ENCODE data around the gene SRD5A3.

Gene SRD5A3

DNA sequence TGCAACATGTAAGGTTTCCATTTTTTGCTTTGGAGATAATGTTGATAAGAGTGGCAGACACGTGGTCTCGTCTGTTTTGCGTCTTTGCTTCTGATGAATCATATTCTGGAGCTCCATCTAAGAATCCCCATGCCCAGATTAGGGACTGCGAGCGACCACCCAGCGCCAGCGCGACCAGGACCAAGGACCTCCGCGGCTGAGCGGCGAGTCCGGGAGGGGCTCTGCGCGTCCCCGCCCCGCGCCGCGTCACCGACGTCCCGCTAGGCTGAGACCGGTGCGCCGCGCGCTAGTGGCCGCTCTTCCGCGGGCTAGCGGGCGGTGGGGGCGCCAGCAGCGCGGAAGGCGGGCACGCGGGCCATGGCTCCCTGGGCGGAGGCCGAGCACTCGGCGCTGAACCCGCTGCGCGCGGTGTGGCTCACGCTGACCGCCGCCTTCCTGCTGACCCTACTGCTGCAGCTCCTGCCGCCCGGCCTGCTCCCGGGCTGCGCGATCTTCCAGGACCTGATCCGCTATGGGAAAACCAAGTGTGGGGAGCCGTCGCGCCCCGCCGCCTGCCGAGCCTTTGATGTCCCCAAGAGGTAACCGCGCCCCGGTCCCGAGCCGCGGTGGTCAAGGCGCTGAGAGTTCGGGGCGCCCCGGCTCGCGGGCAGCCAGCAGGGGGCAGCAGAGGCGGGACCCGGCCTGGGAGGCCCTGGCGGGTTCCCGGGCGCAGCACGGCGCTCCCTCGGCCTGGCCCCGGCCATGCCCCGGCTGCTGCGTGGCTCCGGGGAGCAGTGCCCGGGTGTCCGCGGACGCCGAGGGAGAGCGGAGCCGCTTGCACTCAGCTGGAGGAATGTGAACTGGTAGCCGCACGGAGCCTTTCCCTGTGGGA, at the start of gene SRD5A3:
Gene SRD5A3 (plus strand): TSS at position 263 of the 871 bp plus-strand sequence. CDS start 95 bp downstream, at position 358.
- FAIRE-seq: no peak

- no peak for FAIRE-seq
Measured at GRCh38 chr4:55297346-55297745, 48.7 kb upstream of the SRD5A3 start.

DNA sequence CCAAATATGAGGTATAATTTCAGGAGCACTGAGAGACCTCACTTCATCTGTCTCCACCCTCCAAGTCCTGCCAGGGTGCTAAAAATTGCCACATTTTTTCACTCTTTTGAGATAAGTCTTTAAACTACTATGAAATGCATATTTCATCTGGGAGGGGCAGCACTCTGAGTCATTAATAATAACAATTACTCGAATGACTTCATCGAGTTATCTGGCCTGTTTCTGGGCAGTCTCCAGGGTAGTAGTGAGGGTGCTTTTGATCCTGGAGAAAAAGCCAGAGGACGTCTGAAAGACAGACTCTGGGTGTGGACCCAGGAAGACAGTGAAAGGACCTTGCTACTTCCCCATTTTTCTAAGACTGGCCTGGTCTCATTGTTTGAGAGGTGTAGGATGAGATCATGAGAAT, 42.3 kb upstream of the SRD5A3 start:
- FAIRE-seq: no peak

DNA sequence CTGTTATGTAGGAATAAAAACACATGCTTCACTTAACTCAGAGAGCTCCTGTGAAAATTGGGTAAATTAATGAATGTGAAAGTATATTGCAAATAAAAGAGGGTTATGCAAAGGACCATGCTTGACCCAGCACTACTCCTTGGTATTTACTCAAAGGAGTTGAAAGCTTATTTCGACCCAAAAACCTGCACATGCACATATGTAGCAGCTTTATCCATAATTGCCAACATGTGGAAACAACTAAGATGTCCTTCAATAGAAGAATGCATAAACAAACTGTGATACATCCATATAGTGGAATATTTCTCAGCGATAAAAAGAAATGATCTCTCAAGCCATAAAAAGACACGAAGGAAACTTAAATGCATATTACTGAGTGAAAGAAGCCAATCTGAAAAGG, 41.7 kb upstream of the SRD5A3 start:
- no peak for FAIRE-seq

DNA sequence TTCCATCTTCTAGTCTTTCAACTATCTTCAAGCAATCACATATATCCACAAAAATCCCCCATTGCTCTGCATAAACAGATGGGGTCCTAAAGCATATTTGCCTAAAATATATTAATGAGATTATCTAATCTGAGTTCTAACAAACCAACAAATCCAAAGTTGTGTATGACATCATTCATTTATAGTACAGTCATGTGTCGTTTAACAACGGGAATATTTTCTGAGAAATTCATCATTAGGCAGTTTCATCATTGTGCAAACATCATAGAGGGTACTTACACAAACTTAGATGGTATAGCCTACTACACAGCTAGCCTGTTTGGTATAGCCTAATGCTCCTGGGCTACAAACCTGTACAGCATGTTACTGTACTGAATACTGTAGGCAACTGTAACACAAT, 38.0 kb upstream of the SRD5A3 start:
- FAIRE-seq: no peak

- FAIRE-seq: no peak
Measured at GRCh38 chr4:55311792-55312488, 34.1 kb upstream of the SRD5A3 start.

DNA sequence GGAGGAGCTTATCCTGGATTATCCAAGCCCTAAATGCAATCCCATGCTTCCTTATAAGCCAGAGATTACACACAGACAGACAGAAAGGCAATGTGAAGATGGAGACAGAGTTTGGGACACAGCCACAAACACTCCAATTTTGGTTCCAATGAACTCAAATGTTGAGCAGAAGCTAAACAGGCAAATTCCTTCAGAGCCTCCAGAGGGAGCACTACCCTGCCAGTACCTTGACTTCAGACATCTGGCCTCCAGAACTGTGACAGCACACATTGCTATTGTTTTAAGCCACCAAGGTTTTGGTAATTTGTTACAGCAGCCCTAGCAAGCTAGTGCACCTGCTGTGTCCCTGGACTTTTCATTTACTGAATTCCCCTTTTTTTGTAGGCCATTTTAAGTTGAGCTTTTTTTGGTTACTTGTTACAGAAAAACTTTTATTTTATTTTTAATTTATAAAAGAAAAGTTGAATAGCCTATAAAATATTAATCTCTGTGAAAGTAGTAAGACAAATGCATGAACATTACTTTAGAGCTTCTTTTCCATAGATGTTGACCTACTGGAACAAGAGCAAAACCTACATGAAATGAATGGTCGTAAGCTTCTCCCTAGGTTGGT, 33.4 kb upstream of the SRD5A3 start:
- FAIRE-seq: no peak

- FAIRE-seq: no peak
Measured at GRCh38 chr4:55314141-55314820, 31.8 kb upstream of the SRD5A3 start.

- FAIRE-seq: no peak
Measured at GRCh38 chr4:55318175-55319129, 27.6 kb upstream of the SRD5A3 start.

DNA sequence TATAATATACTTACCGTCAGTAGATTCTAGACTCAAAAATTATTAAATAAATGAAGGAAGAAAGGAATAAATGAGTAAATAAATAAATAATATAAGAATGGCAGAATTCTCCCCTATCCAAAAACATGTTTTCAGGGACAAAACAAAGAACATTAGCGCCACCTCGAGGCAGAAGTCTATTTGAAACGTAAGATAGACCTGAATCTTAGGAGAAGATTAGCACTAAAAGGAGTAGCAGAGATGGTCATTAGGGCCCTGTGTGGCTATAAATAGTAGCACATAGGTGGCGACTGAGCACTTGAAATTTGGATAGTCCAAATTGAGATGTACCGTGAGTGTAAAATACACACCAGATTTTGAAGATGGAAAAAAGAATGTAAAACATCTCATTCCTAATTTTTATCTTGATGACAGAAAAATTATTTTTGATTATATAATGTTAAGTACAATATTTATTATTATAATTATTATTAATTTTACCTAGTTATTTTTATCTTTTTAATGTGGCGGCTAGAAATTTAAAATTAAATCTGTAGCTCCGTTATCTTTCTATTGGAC, 24.3 kb upstream of the SRD5A3 start:
- peak; percentile 99 for FAIRE-seq

DNA sequence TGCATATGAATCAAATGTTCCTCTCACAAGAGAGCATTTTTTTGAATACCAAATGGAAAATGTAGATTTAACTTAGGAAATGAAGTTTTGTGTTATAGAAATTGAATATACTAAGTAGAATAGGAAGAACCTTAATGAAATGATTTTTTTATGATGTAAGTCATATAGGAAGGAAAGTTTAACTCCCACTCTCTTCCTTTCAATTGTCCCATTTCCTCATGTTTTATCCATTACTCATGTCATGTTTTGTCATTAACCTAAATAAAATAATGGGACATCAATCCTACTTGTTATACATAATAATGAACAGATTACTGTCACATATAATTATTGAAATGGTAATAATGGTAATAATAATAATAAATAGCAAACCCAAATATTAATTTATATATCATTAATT, 22.7 kb upstream of the SRD5A3 start:
- FAIRE-seq: no peak

DNA sequence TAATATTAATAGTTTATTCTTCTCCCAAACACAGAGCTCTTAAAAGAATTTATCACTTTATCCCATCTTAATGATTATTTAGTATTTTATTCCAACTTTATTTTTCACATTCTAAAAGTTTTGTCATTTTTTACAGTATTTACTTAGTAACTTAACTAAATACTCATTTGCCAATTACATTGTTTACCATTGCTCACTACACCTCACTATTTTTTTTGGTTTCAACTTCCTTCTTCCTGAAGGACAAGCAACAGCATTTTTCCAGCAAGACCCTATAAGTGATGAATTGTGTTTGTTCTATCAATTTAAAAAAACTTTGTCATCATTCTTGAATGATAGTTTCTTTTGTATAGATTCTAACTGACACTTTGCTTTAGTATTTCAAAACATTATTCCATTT, 19.4 kb upstream of the SRD5A3 start:
- no peak for FAIRE-seq

DNA sequence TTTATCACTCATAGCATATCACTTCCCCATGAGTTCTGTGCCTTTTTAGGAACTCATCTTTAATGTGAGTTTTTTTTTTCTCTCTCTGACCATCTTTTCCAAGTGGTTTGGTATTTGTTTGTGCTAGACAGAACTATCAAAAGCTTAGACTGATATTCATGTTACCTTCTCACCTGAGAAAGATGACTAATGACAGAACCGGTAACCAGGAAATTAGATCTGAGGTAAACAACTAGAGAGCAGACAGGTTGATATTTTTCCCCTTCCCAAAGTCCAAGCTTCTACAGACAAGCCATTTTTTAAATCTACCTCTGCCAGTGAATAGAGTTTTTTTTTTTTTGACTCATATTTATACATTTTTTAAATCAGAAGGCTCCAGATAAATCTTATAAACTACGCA, 17.0 kb upstream of the SRD5A3 start:
- no peak for FAIRE-seq

GRCh38 chr4:55330241-55330640, 15.8 kb upstream of the SRD5A3 start:
- no peak for FAIRE-seq

DNA sequence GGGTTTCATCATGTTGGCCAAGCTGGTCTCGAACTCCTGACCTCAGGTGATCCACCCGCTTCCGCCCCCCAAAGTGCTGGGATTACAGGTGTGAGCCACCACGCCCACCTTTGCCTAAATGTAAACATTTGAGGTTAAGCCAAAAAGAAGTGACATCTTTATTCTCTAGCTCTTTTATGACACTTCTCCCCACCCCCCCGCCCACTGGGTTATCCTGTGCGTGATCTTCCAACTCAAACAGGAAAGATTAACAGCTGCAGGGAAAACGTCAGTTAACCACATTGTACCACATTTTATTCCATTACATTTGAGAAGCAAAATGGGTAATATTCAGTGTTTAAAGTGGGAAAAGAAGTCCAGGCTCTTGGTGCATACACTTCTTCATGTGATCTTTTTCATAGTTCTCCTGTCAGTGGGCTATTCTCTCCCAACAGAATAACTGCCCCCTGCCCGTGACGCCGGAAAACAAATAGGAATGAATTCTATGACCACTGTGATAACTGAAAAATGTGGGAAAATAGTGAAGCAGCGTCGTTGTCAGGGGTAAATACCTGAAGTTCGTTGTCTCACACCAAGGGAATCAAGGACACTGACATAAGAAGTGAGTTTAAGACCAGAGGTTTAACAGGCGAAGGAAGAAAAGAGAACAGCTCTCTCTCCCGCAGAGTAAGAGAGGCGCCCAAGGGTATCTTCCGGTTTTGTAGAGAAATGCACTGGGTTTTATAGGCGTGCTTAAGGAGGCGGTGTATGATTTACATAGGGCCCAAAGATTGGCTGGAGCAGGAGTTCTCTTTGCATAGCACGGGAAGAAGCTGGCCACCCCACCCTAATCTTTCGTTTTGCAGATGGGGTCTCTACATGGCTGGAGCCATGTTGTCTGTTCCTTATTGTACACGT, 9.7 kb upstream of the SRD5A3 start:
- FAIRE-seq: no peak

DNA sequence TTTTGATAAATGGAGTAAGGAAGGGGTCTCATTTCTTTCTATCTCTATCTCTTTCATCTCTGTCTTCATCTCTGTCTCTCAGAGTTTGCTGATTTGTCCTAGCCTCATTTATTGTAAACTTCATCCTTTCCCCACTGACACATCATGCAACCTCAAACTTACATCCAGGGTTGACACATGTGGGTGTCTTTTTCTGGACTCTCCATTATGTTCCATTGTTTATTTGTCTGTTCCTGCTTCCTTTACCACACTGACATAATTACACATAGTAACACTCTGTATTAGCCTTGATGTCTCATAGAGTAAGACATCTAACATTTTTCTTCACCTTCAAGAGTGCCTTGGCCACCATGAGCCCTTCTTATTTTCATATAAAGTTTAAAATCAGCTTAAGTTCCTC, 8.1 kb upstream of the SRD5A3 start:
- FAIRE-seq: no peak

DNA sequence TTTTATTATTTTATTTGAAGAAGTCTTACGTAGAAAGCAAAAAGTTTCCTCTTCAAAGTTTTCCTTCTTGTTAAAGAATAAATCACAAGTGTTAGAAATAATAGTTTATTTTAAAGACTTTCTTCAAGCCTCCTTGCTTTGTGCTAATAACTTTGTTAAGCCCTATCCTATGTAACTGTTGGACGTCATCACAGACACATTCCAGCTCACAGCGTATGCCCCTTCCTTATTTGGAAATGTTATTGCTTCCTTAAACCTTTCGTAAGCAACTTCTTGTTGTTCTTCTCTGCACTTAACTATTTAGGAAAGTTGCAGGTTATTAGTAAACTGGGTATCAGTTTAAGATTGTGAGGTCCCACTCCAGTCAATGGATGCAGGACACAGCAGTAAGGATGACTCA, 7.6 kb upstream of the SRD5A3 start:
- no peak for FAIRE-seq

GRCh38 chr4:55340266-55340665, 5.8 kb upstream of the SRD5A3 start:
- no peak for FAIRE-seq

GRCh38 chr4:55343887-55344286, 2.2 kb upstream of the SRD5A3 start:
- FAIRE-seq: no peak

DNA sequence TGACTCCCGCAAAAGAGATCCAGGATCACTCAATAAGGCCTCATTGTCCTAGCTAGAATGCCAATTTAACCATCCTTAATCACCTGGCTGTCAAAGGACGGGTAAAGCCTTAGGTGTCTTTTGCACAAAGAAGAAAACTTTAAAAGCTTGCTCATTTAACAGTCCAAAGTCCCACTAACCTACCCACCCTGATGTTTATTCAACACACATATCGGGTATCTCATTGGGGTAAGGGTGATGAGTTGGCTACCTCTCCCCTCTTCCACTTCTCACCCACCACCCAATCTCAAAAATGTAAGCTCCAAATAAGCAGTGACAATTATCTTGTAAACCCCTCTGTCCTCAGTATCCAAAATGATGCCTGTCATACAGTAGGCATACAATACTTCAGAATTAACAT, 988 bp upstream of the SRD5A3 start:
- no peak for FAIRE-seq

DNA sequence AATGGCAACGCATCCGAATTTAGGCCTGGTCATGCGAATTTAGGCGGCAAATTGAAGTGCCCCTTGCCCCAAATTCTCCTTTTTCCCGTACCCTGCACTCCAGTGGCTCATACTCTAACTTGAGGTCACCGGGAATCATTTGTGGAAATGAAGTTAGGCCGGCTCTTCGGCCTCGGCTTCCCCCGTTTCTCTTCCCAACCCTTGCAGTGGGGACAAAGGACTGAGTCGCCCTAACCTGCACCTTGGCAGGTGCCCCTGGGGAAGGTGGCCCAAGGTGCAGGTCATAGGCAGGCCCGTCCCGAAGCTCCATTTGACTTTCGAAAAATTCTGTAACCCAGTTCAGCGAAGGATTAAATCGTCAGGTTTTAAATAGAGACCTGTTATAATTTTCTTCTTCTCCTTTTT, 811 bp downstream of the SRD5A3 start:
- FAIRE-seq: no peak

All from A204.1 (cell line).